Ectodermal cell (in vitro differentiated cells): ENCODE measurements around the gene VWA7.

Experiments
- H3K27ac ChIP-seq: 2 replicates; pipeline ENCODE4 v1.7.0; 2013; ENCODE audit warnings: mild to moderate bottlenecking, low read depth, low read length; ENCODE audit not compliant: insufficient read depth, poor library complexity, severe bottlenecking
- H3K27me3 ChIP-seq: 2 replicates; pipeline ENCODE4 v1.7.0; 2013; ENCODE audit warnings: mild to moderate bottlenecking, low read length; ENCODE audit not compliant: insufficient read depth, control insufficient read depth, poor library complexity, severe bottlenecking
- H3K36me3 ChIP-seq: one replicate; pipeline ENCODE4 v1.7.0; 2013; ENCODE audit warnings: low read length; ENCODE audit not compliant: control insufficient read depth, insufficient read depth
- H3K4me1 ChIP-seq: one replicate; pipeline ENCODE4 v1.7.0; 2013; ENCODE audit warnings: low read length; ENCODE audit not compliant: control insufficient read depth, insufficient read depth
- H3K4me3 ChIP-seq: 2 replicates; pipeline ENCODE4 v1.7.0; 2013; ENCODE audit warnings: low read depth, low read length, control low read depth; ENCODE audit not compliant: insufficient read depth
- H3K9me3 ChIP-seq: 2 replicates; pipeline ENCODE4 v1.7.0; 2013; ENCODE audit warnings: mild to moderate bottlenecking, low read length, moderate library complexity; ENCODE audit not compliant: control insufficient read depth
- WGBS, 2 experiments: methylation state at CpG; one replicate each; pipeline ENCODE4 v1.1.7; 2013; ENCODE audit warnings: missing lambda C conversion rate in 2 of 2; 5-methylcytosine and 5-hydroxymethylcytosine counted together

The VWA7 gene

DNA sequence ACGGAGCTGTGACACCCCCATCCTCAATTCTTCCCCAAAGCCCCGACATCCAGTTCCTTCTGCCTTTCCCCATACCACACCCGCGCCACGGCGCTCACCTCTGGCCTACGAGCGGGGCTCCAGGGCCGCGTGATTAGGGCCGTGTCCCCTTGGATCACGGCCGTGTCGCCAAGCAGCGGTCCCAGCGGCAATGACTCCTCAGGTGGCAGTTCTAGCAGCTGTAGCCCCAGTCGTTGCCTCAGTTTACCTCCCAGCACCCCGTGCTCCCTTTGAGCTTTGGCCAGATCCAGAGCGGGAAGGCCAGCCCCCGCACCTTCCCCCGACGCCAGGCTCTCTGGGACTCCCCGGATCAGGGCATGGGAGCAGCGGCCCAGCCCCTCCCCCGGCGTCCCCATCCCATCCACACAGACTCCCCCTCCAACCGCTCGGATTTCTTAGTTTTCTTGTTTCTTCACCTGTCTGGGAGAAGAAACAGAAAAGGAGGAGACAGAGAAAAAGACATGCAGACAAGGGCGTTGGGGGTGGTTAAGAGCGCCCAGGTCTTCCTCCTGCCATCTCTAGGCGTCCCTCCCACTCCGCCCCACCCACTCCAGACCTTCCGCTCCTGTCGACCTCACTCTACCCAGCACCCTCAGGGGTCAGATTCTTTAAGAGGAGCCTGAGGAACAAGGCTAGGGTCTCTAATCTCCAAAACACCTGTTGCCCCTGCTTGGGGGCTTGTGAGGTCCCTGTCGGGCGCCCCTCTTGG is 48.2 kb downstream of the VWA7 start, which contains the start of gene DDAH2:
Gene DDAH2 (minus strand): TSS at position 533 of the 748 bp plus-strand sequence. CDS start 138 bp downstream, at position 395.
- Histone ChIP-seq H3K4me1 (peaks cover under 1% of the 10 kb centered on the region), H3K27ac (peak within 1 kb of the TSS; percentile 86), H3K9me3 (no peaks in the 10 kb centered on the region), H3K36me3 (peaks cover 48% of the 10 kb centered on the region), H3K27me3 (no peaks in the 10 kb centered on the region), H3K4me3 (peak within 1 kb of the TSS; percentile 93)
- WGBS, 2 experiments: 48 to 49% methylated on average over 36 of the region's 36 CpGs

DNA sequence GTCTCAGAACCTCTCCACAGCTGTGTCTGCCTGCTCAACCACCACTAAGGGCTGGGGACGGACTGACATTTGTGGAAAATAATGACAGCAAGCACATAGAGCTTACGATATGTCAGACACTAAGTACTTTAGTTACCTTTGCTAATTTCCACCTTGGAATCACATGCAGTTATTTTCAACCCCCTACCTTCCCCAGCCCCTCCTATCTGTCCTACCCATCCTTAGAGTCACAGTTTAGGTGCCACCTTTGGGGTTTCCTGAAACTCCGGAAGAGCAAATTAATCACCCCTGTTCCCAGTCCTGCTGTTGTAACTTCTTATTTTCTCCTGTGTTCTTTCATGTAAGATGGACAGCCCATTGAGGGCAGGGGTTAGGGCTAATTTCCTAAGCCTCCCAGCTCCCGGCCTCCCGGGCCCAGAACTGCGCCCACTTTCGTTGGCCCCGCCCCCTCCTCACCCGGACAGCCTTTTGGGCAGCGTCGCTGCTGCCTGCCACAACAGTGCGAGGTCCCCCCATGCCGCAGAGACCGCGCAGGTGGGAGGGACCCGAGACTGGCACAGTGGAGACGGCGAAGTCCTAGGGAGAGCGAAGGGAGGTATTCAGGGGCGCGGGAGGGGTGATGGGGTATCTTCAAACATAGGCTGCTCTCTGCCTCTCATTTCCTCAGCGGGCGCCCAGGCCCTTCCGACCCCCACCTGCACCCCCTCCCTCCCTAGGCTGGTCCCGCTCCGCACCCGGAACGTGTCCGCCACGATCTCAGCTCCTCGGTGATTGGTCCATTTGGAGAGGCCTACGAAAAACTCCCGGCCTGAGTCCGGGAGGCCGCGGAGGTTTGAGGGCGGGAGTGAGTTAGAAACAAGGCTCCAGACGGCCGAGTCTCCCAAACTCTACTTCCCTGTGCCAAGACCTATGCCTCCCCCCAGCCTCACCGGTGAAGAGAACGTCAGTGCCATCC is 49.1 kb downstream of the VWA7 start:
- Histone ChIP-seq H3K4me1 (no peaks in the 10 kb centered on the region), H3K27ac (no peak overlapping the region), H3K4me3 (peak overlapping the region; percentile 93), H3K36me3 (peaks cover 40% of the 10 kb centered on the region), H3K27me3 (no peaks in the 10 kb centered on the region), H3K9me3 (no peaks in the 10 kb centered on the region)
- WGBS, 2 experiments: 95% methylated on average over 41 of the region's 41 CpGs

DNA sequence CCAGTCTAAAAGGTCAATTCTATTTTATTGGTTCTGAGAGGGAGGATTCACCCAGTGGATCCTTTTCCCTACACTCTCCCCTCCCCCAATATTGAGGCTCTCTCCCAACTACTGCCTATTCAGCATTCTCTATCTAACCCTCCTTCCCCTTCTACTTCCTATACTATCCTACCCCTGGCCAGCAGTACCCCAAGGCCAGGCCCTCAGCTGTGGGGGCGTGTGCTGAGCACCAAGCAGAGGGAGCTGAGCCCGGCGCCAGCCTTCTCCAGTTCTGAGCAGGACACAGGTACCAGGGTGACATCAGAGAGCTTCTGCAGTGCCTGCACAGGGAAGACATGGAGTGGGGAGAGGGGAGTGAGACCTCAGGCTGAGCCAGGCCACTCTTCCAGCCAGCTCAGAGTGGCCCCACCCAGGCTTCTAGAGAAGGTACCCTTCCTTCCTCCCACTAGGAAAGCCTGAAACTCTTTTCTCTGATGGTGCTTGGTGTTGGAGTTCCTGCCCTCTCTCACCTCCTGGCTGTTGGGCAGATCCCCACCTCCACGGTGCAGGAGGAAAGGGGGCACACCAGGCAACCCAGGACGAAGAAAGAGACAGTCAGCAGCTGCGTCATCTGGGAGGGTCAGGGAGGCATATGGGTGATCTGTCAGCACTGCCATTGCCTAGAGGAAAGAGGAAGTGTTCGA is 50.0 kb downstream of the VWA7 start:
- Histone ChIP-seq H3K9me3 (no peaks in the 10 kb centered on the region), H3K27me3 (no peaks in the 10 kb centered on the region), H3K36me3 (peaks cover 33% of the 10 kb centered on the region), H3K4me1 (no peaks in the 10 kb centered on the region), H3K4me3 (no peak overlapping the region), H3K27ac (no peak overlapping the region)
- WGBS, 2 experiments: 91 to 95% methylated on average over 7 of the region's 7 CpGs

DNA sequence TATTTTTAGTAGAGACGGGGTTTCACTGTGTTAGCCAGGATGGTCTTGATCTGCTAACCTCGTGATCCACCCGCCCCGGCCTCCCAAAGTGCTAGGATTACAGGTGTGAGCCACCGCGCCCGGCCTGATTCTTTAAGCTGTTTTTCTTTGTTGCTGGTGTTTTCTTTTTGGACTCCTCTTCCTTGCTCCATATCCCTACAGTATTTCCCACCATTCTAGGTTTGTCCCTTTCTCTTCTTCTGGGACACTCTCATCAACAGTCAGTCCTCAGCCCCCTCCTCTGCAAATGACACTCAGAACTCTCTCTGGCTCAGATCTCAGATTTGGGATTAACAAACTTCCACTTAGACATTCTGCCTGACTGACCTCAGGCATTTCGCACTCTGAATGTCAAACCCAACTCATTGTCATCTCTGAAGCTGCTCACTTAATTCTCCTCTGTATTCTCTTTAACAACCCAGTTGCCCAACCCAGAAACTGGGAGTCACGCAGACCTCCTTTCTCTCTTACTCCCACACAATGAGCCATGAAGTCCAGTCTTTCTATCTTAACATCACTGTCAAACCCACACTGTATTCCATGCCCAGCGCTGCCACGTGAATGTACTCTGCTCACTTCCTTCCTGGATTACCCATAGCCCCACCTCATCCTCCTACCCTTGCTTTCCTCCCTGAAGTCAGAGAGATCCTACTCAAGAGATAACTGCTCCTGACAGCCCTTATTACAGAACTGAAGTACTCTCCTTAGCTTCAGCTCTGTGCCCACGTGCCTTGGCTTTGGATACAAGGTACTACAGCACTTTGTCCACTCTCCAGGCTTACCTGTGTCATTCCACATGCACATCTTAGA is 51.4 kb downstream of the VWA7 start:
- H3K4me1 ChIP-seq: no peaks in the 10 kb centered on the region
- no peak overlapping the region for H3K27ac ChIP-seq
- H3K27me3 ChIP-seq: peaks cover 3% of the 10 kb centered on the region
- peaks cover 25% of the 10 kb centered on the region for H3K36me3 ChIP-seq
- no peaks in the 10 kb centered on the region for H3K9me3 ChIP-seq
- H3K4me3 ChIP-seq: no peak overlapping the region
- WGBS, 2 experiments: 92 to 95% methylated on average over 12 of the region's 12 CpGs

DNA sequence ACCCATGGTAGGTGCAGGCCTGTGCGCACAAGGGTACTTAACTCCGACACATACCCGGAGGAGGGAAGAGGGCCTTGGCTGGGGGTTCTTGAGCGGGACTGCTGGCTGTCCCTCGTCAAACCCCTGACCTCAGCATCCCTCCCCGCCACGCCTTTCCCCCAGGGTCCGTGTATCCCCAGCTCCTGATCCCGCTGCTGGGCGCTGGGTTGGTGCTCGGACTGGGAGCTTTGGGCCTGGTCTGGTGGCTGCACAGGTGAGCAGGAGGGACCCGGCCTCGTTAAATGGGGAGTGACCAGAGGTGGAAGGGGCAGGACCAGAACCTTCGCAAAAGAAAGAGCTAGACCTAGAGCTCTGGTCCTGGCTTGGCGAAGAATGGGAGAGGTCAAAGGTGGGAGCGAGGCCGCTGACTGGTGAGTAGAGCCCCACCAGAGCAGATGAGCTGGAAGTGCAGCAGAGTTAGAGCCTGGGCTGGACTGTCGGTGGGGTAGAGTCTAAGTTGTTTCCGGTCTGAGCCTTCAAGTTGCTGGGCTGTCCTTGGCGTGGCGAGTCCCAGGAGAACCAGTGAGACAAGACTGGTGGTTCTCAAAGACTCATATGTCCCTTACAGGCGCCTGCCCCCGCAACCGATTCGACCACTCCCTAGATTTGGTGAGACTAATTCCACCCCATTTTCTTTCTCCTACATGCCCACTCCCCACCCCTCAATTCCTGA is 53.0 kb downstream of the VWA7 start:
- H3K9me3 ChIP-seq: no peaks in the 10 kb centered on the region
- H3K36me3 ChIP-seq: peaks cover 25% of the 10 kb centered on the region
- no peaks in the 10 kb centered on the region for H3K4me1 ChIP-seq
- WGBS, 2 experiments: 93 to 95% methylated on average over 25 of the region's 25 CpGs
- no peak overlapping the region for H3K4me3 ChIP-seq
- H3K27me3 ChIP-seq: peaks cover 3% of the 10 kb centered on the region
- no peak overlapping the region for H3K27ac ChIP-seq

DNA sequence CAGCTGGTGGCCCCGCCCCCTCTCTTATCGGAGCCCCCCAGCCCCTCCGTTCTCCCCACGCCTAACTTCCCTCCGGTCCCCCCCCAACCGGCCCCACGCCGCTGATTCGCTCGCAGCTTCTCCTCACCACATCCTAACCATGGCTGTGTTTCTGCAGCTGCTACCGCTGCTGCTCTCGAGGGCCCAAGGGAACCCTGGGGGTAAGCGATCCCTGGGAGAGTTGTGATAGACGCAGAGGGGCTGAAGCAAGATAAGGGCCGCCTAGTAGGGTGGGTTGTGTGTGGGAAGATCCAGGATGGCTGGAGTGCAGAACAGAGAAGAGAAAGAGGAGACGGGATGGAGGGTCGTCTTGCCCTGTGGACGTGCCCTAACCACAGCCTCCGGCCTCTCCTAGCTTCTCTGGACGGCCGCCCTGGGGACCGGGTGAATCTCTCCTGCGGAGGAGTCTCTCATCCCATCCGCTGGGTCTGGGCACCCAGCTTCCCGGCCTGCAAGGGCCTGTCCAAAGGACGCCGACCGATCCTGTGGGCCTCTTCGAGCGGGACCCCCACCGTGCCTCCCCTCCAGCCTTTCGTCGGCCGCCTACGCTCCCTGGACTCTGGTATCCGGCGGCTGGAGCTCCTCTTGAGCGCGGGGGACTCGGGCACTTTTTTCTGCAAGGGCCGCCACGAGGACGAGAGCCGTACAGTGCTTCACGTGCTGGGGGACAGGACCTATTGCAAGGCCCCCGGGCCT is 53.7 kb downstream of the VWA7 start, which contains the start of gene MPIG6B:
Gene MPIG6B (plus strand): TSS at position 129 of the 735 bp plus-strand sequence. CDS start 11 bp downstream, at position 140.
- H3K9me3 ChIP-seq: no peaks in the 10 kb centered on the region
- WGBS, 2 experiments: 92 to 93% methylated on average over 46 of the region's 46 CpGs
- peaks cover 25% of the 10 kb centered on the region for H3K36me3 ChIP-seq
- H3K4me1 ChIP-seq: no peaks in the 10 kb centered on the region
- H3K27me3 ChIP-seq: peaks cover 3% of the 10 kb centered on the region
- H3K27ac ChIP-seq: no peak within 1 kb of the TSS
- H3K4me3 ChIP-seq: no peak within 1 kb of the TSS

DNA sequence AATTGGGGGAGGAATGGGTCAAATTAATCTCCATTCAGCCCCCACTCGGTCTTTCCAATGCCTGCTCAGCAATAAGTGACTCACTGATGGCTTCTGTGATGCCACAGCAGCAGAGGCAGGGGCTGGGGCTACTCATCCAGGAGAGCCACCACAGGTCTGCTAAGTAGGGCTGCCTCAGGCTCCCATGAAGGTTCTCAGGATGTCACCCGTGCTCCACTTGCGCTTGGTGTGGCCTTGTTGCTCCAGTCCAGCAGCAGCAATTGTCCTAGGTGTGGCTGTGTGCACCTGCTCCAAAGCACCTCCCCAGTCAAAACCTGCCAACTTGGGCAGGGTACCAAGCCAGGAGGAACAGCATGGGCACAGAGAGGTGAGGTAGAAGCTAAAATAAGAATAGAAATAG is 55.0 kb downstream of the VWA7 start:
- peaks cover 9% of the 10 kb centered on the region for H3K27me3 ChIP-seq
- H3K27ac ChIP-seq: no peak overlapping the region
- 93 to 94% methylated on average over 3 of the region's 3 CpGs for WGBS, 2 experiments

DNA sequence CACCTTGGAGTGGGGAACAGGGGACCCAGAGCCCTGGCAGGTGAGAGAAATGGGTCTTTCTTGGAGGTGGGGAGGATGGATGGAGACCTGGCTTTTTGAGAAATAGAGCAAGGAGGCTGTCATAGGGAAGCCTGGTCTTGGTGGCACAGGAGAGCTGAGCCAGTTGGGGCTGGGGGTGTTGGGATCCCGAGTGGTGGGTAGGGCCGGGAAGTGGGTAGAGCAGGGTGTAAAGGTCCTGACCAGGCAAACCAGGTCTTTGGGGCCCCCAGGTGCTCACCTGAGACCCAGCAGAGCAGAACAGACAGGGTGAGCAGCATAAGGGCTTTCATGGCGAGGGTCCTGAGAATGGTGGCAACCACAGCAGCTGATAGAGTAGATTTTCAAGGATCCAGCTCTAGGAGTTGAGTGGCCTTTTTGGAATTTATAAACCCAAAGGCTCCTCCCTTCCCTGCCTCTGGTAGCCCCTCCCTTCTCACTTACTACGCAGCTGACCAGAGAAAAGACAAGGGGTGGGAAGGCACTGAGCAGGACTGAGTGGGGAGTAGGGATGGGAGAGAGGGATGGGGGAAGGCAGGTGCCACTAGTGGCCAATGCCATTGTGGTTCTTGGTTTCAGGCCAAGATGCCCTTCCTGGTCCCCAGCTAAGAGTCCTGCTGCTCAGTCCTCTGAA is 55.6 kb downstream of the VWA7 start, which contains the start of gene LY6G6C:
Gene LY6G6C (minus strand): TSS at position 396 of the 670 bp plus-strand sequence. CDS start 67 bp downstream, at position 329.
- no peak within 1 kb of the TSS for H3K27ac ChIP-seq
- H3K27me3 ChIP-seq: peaks cover 9% of the 10 kb centered on the region
- H3K4me1 ChIP-seq: no peaks in the 10 kb centered on the region
- H3K36me3 ChIP-seq: peaks cover 9% of the 10 kb centered on the region
- no peaks in the 10 kb centered on the region for H3K9me3 ChIP-seq
- no peak within 1 kb of the TSS for H3K4me3 ChIP-seq
- WGBS, 2 experiments: 82 to 97% methylated on average over 3 to 4 of the region's 4 CpGs

More for the DNA sequence above, 55.0 kb downstream of the VWA7 start:
- Histone ChIP-seq H3K36me3 (peaks cover 16% of the 10 kb centered on the region), H3K9me3 (no peaks in the 10 kb centered on the region), H3K4me1 (no peaks in the 10 kb centered on the region), H3K4me3 (no peak overlapping the region)
